IMR-90 (cell line): ENCODE data around the gene INO80E. TPM values are rescaled to one million over a fixed set of nuclear protein-coding genes. Genes with fewer than 3 reads are reported as not detected.

ENCODE experiments used
- ATAC-seq: fragments of 200-7000 bp; cut with Tn5 transposase; 2 replicates; pipeline ENCODE4 v1.9.1; 2020; ENCODE audit warnings: low read depth, mild to moderate bottlenecking, moderate library complexity
- BruUV-seq: library from RNA; stranded (reverse); fragments of 400-500 nt; replicated peaks from 2 replicates; lab custom pipeline; 2021; lab: Mats Ljungman, UMichigan
- CTCF ChIA-PET: fragments of 300-600 bp; formaldehyde crosslinking; extraction: SDS; loops from one replicate; lab custom pipeline; 2021; ENCODE audit warnings: antibody characterized with exemption; lab: Yijun Ruan, JAX
- POLR2A ChIA-PET: fragments of 300-600 bp; sonication (Branson Sonifier 250); formaldehyde crosslinking; loops from one replicate; lab custom pipeline; 2022; ENCODE audit warnings: antibody characterized with exemption; ENCODE audit not compliant: unreplicated experiment; lab: Charles Lee
- DNase-seq: peaks from one replicate; pipeline ENCODE4 v3.0.0; 2013
- H2AFZ ChIP-seq: replicated peaks from 2 replicates; pipeline ENCODE3; 2013; ENCODE audit warnings: low read length, mild to moderate bottlenecking; ENCODE audit not compliant: poor library complexity
- H2AK5ac ChIP-seq: 2 replicates; pipeline ENCODE4 v1.6.1; 2013; ENCODE audit warnings: low read depth, low read length, inconsistent platforms
- H2AK9ac ChIP-seq: replicated peaks from 2 replicates; pipeline ENCODE3; 2013; ENCODE audit warnings: mild to moderate bottlenecking, low read depth, low read length, moderate library complexity; ENCODE audit not compliant: poor library complexity
- H2BK120ac ChIP-seq: 2 replicates; pipeline ENCODE4 v1.6.1; 2013; ENCODE audit warnings: low read depth, low read length, inconsistent platforms
- H2BK15ac ChIP-seq: 3 replicates; pipeline ENCODE4 v1.6.1; 2013; ENCODE audit warnings: low read depth, low read length, inconsistent platforms
- H2BK20ac ChIP-seq: 2 replicates; pipeline ENCODE4 v1.6.1; 2013; ENCODE audit warnings: low read depth, mild to moderate bottlenecking, inconsistent platforms, low read length, moderate library complexity
- H2BK5ac ChIP-seq: 2 replicates; pipeline ENCODE4 v1.6.1; 2013; ENCODE audit warnings: mild to moderate bottlenecking, low read depth, low read length, inconsistent platforms; ENCODE audit not compliant: poor library complexity, severe bottlenecking
- H3K14ac ChIP-seq: replicated peaks from 2 replicates; pipeline ENCODE4 v1.6.1; 2013; ENCODE audit warnings: low read depth, low read length, inconsistent platforms
- H3K18ac ChIP-seq: 2 replicates; pipeline ENCODE4 v1.6.1; 2013; ENCODE audit warnings: low read depth, low read length, control low read depth
- H3K23ac ChIP-seq: 2 replicates; pipeline ENCODE4 v1.6.1; 2013; ENCODE audit warnings: low read depth, low read length, inconsistent platforms
- H3K27ac ChIP-seq: 2 replicates; pipeline ENCODE4 v1.5.1; 2013; ENCODE audit warnings: mild to moderate bottlenecking, control low read depth, low read length; ENCODE audit not compliant: insufficient read depth
- H3K27me3 ChIP-seq: 2 replicates; pipeline ENCODE4 v1.6.1; 2013; ENCODE audit warnings: low read length; ENCODE audit not compliant: control insufficient read depth, insufficient read depth
- H3K36me3 ChIP-seq: 2 replicates; pipeline ENCODE4 v1.6.1; 2013; ENCODE audit warnings: low read length, mixed read lengths; ENCODE audit not compliant: control insufficient read depth, insufficient read depth
- H3K4ac ChIP-seq: 2 replicates; pipeline ENCODE4 v1.6.1; 2013; ENCODE audit warnings: low read depth, low read length, inconsistent platforms
- H3K4me1 ChIP-seq: 2 replicates; pipeline ENCODE4 v1.6.1; 2013; ENCODE audit warnings: low read length, mixed read lengths; ENCODE audit not compliant: control insufficient read depth, insufficient read depth
- H3K4me2 ChIP-seq: 2 replicates; pipeline ENCODE4 v1.6.1; 2013; ENCODE audit warnings: low read depth, mild to moderate bottlenecking, control low read depth, low read length, moderate library complexity
- H3K4me3 ChIP-seq: 2 replicates; pipeline ENCODE4 v1.5.1; 2013; ENCODE audit warnings: low read depth, mild to moderate bottlenecking, control low read depth, low read length, moderate library complexity; ENCODE audit not compliant: insufficient read depth
- H3K56ac ChIP-seq: 2 replicates; pipeline ENCODE4 v1.6.1; 2013; ENCODE audit warnings: low read length, inconsistent platforms; ENCODE audit not compliant: insufficient read depth; ENCODE audit errors: extremely low read depth
- H3K79me1 ChIP-seq, 2 experiments: 2 replicates each; pipeline ENCODE4 v1.6.1; 2013; ENCODE audit warnings: low read length in 2 of 2, inconsistent platforms in 1 of 2, low read depth in 1 of 2
- H3K9ac ChIP-seq: 2 replicates; pipeline ENCODE4 v1.6.1; 2013; ENCODE audit warnings: low read depth, low read length, control low read depth
- H3K9me1 ChIP-seq: 2 replicates; pipeline ENCODE4 v1.6.1; 2013; ENCODE audit warnings: low read length, inconsistent platforms; ENCODE audit not compliant: insufficient read depth
- H3K9me3 ChIP-seq: 2 replicates; pipeline ENCODE4 v1.6.1; 2013; ENCODE audit warnings: low read length; ENCODE audit not compliant: control insufficient read depth, insufficient read depth
- H4K20me1 ChIP-seq: 2 replicates; pipeline ENCODE4 v1.6.1; 2013; ENCODE audit warnings: low read length, inconsistent platforms; ENCODE audit not compliant: insufficient read depth
- H4K5ac ChIP-seq: 2 replicates; pipeline ENCODE4 v1.6.1; 2013; ENCODE audit warnings: mild to moderate bottlenecking, low read depth, low read length, control low read depth
- H4K8ac ChIP-seq, 2 experiments: 2 replicates each; pipeline ENCODE4 v1.6.1; 2013; ENCODE audit warnings: low read depth in 2 of 2, low read length in 2 of 2, control low read depth in 1 of 2, inconsistent platforms in 1 of 2
- H4K91ac ChIP-seq: 2 replicates; pipeline ENCODE4 v1.6.1; 2013; ENCODE audit warnings: low read depth, low read length, inconsistent platforms; ENCODE audit not compliant: insufficient read depth
- RFX5 ChIP-seq: IDR thresholded peaks from 2 replicates; pipeline ENCODE4 v1.8.0; 2012; ENCODE audit warnings: low read depth, mild to moderate bottlenecking, low read length, moderate library complexity
- WGBS, 2 experiments: methylation state at CpG; one replicate each; pipeline versions ENCODE4 v1.1.5 to v1.1.7; 2013; ENCODE audit warnings: missing lambda C conversion rate in 2 of 2; ENCODE audit not compliant: insufficient read length in 1 of 2; ENCODE audit errors: extremely low coverage in 2 of 2; 5-methylcytosine and 5-hydroxymethylcytosine counted together
- dilution Hi-C: fragments of 300-500 bp; cut with HindIII; formaldehyde crosslinking; loops from one replicate; pipeline ENCODE4 v1.14.3; 2018; ENCODE audit warnings: low sequenced_read_pairs; ENCODE audit not compliant: unreplicated experiment
- in situ Hi-C: fragments of 300-500 bp; cut with MboI; formaldehyde crosslinking; loops from 3 replicates; pipeline ENCODE4 v1.14.3; 2019; ENCODE audit warnings: low sequenced_read_pairs, inconsistent platforms, mixed read lengths
- intact Hi-C: fragments of 100-400 bp; cut with micrococcal nuclease; formaldehyde crosslinking; loops from 2 replicates; pipeline ENCODE4 v1.10.0; 2022
- polyA plus RNA-seq, 3 experiments: library from polyadenylated mRNA; depleted of rRNA; stranded (reverse); fragments of >200 nt; gene quantifications; 2 replicates each; pipeline ENCODE4 v1.2.3, GENCODE V29; 2012; ENCODE audit warnings: low replicate concordance in 1 of 3
- total RNA-seq: library from RNA; depleted of rRNA; stranded (reverse); fragments of >200 nt; gene quantifications from 2 replicates; pipeline ENCODE4 v1.2.3, GENCODE V29; 2012

Gene INO80E
- total and polyA plus RNA-seq, 2 of the 4 experiments (the other 2 are of a cell fraction), result 40.9 to 42.1 TPM

DNA sequence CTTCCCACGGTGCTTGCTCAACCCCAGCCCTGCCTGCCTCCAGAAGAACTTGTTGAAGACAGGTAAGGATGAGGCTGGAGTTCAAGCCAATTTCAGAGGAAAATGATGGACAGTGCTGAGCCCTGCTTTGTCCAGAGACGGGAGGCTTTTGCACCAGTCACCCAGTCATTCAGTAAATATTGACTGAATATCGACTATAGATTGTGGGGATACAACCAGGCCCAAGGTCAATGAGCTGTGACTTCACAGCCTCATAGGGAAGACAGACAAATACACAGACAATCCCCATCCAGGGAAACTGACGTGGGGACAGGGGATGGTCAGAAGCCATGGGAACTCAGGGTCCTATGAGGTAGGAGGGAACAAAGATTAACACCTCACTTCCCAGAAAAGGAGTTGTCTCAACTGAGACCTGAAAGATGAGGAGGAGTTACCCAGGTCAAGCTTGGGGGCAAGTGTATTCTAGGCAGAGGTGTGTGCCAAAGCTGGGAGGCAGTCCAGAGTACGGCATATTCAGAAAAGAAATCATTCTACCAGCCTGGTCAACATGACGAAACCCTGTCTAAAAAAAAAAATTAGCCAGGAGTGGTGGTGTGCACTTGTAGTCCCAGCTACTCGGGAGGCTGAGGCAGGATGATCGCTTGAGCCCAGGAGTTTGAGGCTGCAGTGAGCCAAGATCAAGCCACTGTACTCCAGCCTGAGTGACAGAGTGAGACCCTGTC is 20.7 kb downstream of the INO80E start:
- Histone ChIP-seq H4K20me1 (no peaks in the 10 kb centered on the region), H3K9ac (no peak overlapping the region), H3K4ac (no peak overlapping the region), H3K14ac (no peak overlapping the region), H3K18ac (no peak overlapping the region), H2BK20ac (no peak overlapping the region), H4K8ac (no peak overlapping the region), H3K79me1 (no peaks in the 10 kb centered on the region), H2AK9ac (no peak overlapping the region), H3K36me3 (no peaks in the 10 kb centered on the region), H3K27me3 (peaks cover 6% of the 10 kb centered on the region), H3K4me1 (no peaks in the 10 kb centered on the region), H4K91ac (no peak overlapping the region), H3K4me3 (no peak overlapping the region), H2AFZ (no peak overlapping the region), H3K9me1 (no peaks in the 10 kb centered on the region), H3K4me2 (no peak overlapping the region), H2BK5ac (no peak overlapping the region), H3K9me3 (no peaks in the 10 kb centered on the region), H3K56ac (no peak overlapping the region), H3K27ac (no peak overlapping the region), H2BK120ac (no peak overlapping the region), H3K23ac (no peak overlapping the region), H2AK5ac (no peak overlapping the region), H4K5ac (no peak overlapping the region), H2BK15ac (no peak overlapping the region)
- CTCF ChIA-PET, result no interaction called here
- dilution Hi-C loops, result no loop called here
- BruUV-seq, result no TSS peak
- TF ChIP-seq RFX5, result no peak
- intact Hi-C loops, result no loop called here
- DNase-seq (no peak), ATAC-seq (no peak)
- POLR2A ChIA-PET, result no interaction called here
- in situ Hi-C loops, result no loop called here
- WGBS, 2 experiments, result no CpG with 5 or more reads among the region's 8 CpGs
